Right forelimb (tissue), 1 donor: Measurements from ENCODE around the gene ABLIM1.

ENCODE experiments used
- DNase-seq: peaks from one replicate; pipeline ENCODE4 v3.0.0-alpha.2; 2018

The ABLIM1 gene

GRCh38 chr10:114483575-114483974, 174.5 kb downstream of the ABLIM1 start:
- DNase-seq, result no peak

DNA sequence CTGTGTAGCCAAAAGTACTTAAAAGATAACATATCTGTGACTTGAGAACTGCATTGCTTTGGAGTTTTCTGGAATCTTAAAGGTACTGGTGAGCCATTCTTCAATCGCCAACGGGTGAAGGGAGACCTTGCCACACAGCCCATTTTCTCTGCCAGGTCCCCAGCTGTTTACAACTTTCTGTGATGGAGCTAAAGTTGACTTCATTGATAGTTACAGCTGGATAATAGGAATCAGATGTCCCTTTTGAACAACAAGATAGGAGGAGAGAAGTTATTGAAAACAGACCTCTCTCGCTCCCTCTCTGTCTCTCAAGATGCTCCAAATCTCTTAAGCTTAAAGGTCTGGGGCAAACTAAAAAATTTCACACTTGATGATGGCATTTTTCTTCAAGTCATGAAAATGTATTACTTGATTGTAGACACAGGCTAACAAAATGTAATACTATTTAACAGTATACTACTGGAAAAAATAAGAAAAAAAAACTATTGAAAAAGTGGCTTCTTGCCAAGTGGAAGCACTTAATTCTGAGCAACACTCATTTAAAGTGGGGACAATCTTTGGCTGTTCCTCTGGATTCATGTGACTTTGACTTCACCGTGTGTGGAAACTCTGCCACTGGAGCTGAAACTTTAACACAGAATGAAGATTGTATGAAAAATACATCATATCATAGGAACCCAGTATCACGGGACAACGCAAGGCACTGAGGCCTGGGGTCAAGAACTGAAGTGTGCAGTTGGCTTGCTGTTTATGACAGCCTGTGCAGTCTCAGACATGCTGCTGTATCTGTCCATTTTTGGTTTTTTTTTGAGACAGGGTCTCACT, 175.4 kb downstream of the ABLIM1 start:
- DNase-seq, result no peak

DNA sequence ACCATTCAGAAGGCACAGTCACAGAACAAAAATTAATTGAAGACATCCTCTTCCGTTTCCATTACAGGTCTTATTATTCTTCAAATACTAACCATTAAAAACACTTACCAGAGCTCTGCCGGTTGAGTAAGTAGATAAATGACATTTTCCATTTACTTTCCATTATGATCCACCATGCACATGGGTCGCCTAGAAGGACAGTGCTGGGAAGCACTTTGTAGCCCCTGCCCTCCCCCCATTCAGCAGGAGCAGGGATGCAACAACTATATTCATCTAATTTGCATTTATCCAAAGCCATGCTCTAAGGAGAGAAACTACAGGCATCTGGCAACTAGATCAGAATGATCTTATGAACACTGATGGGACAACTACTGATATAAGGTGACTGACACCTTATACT, 177.0 kb downstream of the ABLIM1 start:
- DNase-seq, result no peak

DNA sequence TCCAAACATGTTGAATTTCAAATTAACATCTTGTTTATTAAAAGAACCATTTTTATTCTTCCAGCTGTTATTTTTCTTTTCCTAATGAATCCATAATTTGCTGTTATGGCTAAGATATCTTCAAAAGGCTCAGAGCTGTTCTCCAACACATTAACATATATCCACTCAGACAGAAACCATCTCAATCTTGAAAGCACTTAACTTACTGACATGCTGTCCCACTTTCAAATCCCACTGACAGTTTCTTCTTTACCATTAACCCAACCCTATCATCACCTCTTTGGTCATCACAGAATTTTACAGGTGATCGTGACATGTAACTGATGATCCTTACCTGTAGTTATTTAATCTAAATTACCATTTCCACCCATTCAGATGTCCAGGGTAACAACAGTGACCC, 178.2 kb downstream of the ABLIM1 start:
- DNase-seq, result no peak

- DNase-seq, result no peak
Measured at GRCh38 chr10:114479307-114479706, 178.8 kb downstream of the ABLIM1 start.

- DNase-seq, result no peak
Measured at GRCh38 chr10:114478281-114478680, 179.8 kb downstream of the ABLIM1 start.

- DNase-seq, result peak; percentile 66
Measured at GRCh38 chr10:114477285-114477684, 180.8 kb downstream of the ABLIM1 start.

- DNase-seq, result no peak
Measured at GRCh38 chr10:114474989-114475388, 183.1 kb downstream of the ABLIM1 start.

DNA sequence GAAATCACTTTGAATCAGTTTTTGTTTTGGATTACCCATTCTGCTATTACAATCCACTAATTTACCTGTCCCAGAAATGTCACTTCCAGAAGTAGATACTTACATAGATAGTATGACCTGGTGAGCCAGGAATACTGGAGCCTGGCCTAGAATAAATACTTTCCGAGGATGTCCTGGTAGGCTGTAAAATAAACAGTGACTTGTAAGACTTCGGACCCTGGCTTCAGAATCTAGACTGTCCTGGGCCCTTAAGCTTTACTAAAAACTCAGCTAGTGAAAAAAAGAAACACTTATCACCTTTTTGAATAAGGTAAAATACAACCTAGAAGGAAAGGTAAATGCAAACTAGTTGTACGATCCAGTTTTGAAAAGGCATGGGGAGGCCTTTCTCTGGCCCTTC, 184.3 kb downstream of the ABLIM1 start:
- no peak for DNase-seq

- DNase-seq, result no peak
Measured at GRCh38 chr10:114472877-114473253, 185.2 kb downstream of the ABLIM1 start.

DNA sequence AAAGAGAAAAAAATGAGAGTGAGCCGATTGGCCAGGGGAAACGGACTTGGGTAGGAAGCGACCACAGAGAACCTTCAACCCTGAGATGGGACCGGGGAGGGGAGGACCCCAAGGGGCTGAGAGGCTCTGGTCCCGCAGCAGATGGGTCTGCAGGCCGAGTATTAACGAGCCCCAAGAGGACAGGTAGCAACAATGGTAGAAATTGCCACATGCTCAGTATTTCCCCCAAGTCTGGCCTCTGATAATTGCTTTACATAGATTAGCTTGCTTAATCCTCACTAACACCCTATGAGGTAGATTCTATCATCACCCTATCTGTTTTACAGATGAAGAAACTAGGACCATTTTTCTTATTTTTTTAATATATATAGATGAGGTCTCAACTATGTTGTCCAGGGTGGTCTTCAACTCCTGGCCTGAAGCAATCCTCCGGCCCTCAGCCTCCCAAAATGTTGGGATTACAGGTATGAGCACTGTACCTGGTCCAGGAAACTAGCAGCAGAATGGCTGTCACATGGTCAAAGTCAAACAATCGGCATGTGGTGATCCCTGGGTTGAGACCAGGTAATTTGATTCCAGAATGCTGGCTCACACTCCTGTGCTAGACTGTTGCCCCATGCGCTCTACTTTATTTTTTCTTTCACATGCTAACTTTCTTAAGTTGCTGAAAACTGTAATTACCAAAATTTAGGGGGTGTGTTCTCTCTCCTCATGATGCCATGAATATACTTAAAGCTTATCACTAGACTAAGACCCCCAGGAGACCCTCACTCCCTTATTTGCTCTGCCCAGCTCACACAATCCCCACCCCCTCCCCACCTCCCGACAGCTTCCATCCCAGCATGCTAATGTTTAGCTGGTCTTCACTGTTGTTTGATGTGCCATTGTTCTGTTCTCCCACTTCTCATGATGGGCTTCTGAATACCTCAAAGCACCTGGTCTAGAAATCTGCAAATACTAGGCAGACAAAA, 185.9 kb downstream of the ABLIM1 start:
- DNase-seq, result no peak

DNA sequence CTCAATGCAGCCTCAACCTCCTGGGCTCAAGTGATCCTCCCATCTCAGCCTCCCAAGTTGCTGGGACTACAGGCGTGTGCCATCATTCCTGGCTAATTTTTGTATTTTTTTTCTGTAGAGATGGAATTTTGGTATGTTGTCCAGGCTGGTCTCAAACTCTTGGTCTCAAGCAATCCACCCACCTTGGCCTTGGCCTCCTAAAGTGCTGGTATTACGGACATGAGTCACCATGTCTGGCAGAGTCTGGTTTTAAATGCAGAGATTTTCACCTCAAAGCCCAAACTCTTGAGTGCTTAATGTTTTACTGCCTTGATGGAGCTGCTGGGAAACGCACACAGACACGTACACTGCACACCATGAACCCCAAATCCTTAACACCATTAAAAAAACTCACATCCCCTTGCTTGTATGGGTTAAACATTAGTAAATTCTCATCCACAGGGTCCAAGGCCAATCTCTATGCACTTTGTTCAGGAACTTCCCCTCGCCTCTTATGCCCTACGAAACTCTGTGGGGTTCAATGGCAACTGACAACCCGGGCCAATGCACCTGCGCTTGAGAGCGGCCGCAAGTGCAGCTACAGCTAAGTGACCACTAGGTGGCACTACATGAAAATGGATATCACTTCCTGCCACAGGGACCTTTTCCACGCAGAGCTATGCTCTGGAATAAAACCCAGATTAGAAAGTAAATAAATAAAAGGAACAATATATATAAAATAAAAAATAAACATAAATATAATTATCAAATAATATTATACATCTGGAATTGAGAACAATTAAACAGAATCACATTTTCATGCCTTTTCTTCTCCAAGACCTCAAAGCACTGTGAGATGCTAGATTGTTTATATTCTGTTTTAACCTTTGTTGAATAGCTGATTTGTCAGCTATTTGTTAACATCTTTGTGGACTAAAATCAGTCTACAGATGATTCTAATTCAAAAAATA, 186.8 kb downstream of the ABLIM1 start:
- DNase-seq, result peak; percentile 59

- DNase-seq, result no peak
Measured at GRCh38 chr10:114470361-114470760, 187.7 kb downstream of the ABLIM1 start.

DNA sequence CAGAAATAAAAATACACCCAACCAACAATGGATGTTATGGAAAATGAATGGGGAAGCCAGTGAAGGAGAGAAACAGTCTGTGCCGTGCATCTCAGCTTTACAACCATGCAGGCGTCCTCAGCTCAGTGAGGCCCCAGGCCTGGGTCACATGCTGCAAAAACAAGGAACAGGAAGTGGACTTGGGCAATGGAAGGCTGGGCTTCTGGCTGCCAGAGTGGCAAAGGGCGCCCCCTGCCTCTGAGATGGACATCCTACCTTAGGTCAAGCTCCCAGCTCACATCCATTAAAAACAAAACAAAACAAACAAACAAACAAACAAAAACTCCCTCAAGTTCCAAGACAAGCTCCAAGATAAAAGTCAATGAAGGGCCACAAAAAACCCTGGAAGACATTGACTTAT, 199.1 kb downstream of the ABLIM1 start:
- DNase-seq, result no peak

DNA sequence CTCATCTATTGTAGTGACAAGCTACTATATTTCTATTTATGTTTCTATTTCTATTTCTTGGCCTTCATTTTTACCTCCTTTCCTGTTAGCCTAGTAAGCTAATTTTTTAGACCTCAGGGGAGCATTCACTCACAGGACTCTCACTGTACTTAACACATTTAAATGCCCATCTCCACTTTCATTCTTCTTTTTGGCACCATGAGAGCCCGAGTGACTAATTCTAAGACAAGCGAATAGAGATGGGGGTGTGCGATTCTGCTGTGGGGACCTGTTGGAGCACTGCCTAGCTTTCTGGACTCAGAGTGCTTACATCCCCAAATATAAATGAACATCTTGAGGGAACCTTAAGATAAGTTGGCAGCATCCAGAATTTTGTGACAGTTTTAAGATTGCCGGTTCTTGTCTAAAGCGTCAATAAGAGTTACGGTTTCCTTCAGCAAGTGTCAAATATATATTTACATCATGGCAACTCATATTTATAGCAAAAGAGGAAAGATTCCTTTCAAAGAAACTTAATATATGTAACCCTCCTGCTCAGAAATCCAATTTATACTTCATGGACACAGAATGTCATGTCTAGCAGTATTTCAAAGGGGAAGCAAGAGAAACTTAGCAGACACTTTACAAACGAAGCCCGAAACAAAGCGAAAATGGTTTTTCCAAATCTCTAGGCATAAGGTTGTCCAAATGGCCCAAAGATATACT, 199.7 kb downstream of the ABLIM1 start:
- DNase-seq, result no peak

GRCh38 chr10:114453576-114453975, 204.5 kb downstream of the ABLIM1 start:
- DNase-seq, result no peak

- no peak for DNase-seq
Measured at GRCh38 chr10:114448897-114449296, 209.2 kb downstream of the ABLIM1 start.

- DNase-seq, result no peak
Measured at GRCh38 chr10:114445332-114445731, 212.7 kb downstream of the ABLIM1 start.

GRCh38 chr10:114444819-114445218, 213.3 kb downstream of the ABLIM1 start:
- DNase-seq, result no peak

- DNase-seq, result no peak
Measured at GRCh38 chr10:114442091-114442630, 215.9 kb downstream of the ABLIM1 start.

DNA sequence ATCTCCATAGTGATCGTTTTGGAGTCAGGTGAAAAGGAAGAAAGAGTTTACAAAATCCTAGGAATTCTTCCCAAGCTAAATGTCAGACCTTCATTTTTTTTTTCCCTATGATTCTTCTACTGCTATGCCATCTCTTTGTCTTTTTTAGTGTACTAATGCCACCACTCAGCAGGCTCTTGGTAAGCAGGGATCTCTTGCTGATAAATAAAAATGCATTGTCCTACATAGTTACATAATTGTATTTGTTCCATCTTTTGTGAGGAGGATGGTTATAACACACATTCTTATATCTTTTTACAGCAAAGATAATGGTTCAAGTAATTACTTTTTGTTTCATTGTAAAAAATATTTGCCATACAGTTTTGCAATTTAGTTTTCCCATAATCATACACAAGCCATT, 217.0 kb downstream of the ABLIM1 start:
- no peak for DNase-seq
